NCI-H460 (cell line): Measurements from ENCODE around the gene CLPX. TPM values are rescaled to one million over a fixed set of nuclear protein-coding genes. Genes with fewer than 3 reads are reported as not detected.
A peak's percentile ranks its signal among the peaks of the same experiment; 100 is the strongest.
"Not testable (repeated sequence)": the region's sequence is repeated elsewhere in the genome, so short reads cannot be mapped to it uniquely, and the experiment has no call there.

Experiments
- DNase-seq: peaks from one replicate; pipeline ENCODE4 v3.0.0-alpha.2; 2016; ENCODE audit warnings: low read depth; ENCODE audit errors: extremely low read depth
- small RNA-seq, 2 experiments: library from RNA; depleted of rRNA; stranded (forward); fragments of <200 nt; gene quantifications; one replicate each; pipeline ENCODE3, GENCODE V24; 2014
- total RNA-seq: library from RNA; depleted of rRNA; stranded (reverse); fragments of >200 nt; shearing (Covaris generic); gene quantifications from 2 replicates; pipeline ENCODE4 v1.2.3, GENCODE V29; 2014; rRNA removed

Gene CLPX
- total RNA-seq, 1 experiment from 2014 or later = 55.4 TPM

- no peak for DNase-seq
Measured at GRCh38 chr15:65105038-65105437, 80.1 kb downstream of the CLPX start.

GRCh38 chr15:65102912-65103311 lies 82.2 kb downstream of the CLPX start:
- no peak for DNase-seq

- DNase-seq = no peak
Measured at GRCh38 chr15:65101891-65102708, 83.0 kb downstream of the CLPX start.

GRCh38 chr15:65101411-65101890 lies 83.7 kb downstream of the CLPX start:
- DNase-seq = peak; percentile 41

GRCh38 chr15:65100442-65100841 lies 84.7 kb downstream of the CLPX start:
- no peak for DNase-seq

- DNase-seq = not testable (repeated sequence)
Measured at GRCh38 chr15:65099801-65100200, 85.3 kb downstream of the CLPX start.

- no peak for DNase-seq
Measured at GRCh38 chr15:65099336-65099735, 85.8 kb downstream of the CLPX start.

Small RNAs within 50 kb of the gene (small RNA-seq; reads per million reads assigned to genes)
- gene AC013553.1 (0 reads per million in 2 experiments), gene AC068213.1 (0 reads per million in 2 experiments), gene RNU6-686P (0 reads per million in 2 experiments)

Other genes starting within 250 kb of the CLPX start
- 76.8 and 80.0 TPM in 2 replicates for gene SPG21, start 195.4 kb downstream of the CLPX start, total RNA-seq
- 22.7 and 24.4 TPM in 2 replicates for gene MTFMT, start 155.7 kb downstream of the CLPX start, total RNA-seq
- 0.75 and 1.1 TPM in 2 replicates for gene SLC51B, start 140.0 kb downstream of the CLPX start, total RNA-seq
- 0.07 TPM in 1 of 2 replicates, not detected in the other for gene RASL12, start 117.4 kb downstream of the CLPX start, total RNA-seq
- not detected in 2 replicates for gene KBTBD13, start 108.6 kb downstream of the CLPX start, total RNA-seq
- gene UBAP1L, start 70.1 kb downstream of the CLPX start, total RNA-seq = 0.75 and 1.1 TPM in 2 replicates
- 18.6 and 20.1 TPM in 2 replicates for gene PDCD7, start 51.5 kb downstream of the CLPX start, total RNA-seq
- not detected in 2 replicates for gene CILP, start 26.1 kb upstream of the CLPX start, total RNA-seq
- gene PARP16, start 101.5 kb upstream of the CLPX start, total RNA-seq = 11.8 and 12.9 TPM in 2 replicates
- not detected in 2 replicates for gene RNU5A-1, start 110.7 kb upstream of the CLPX start, total RNA-seq
- not detected in 2 replicates for gene RNU5B-1, start 119.3 kb upstream of the CLPX start, total RNA-seq
- gene IGDCC3, start 192.7 kb upstream of the CLPX start, total RNA-seq = not detected in 2 replicates
- gene IGDCC4, start 237.6 kb upstream of the CLPX start, total RNA-seq = 0.29 and 0.74 TPM in 2 replicates